Left ventricle myocardium superior (tissue), 1 donor: Measurements from ENCODE around the gene TRIP11. TPM values are rescaled to one million over a fixed set of nuclear protein-coding genes. Genes with fewer than 3 reads are reported as not detected.
"Not testable (repeated sequence)": the region's sequence is repeated elsewhere in the genome, so short reads cannot be mapped to it uniquely, and the experiment has no call there.

Source experiments
- ATAC-seq: fragments of 200-7000 bp; cut with Tn5 transposase; one replicate; pipeline ENCODE4 v1.9.1; 2020; ENCODE audit warnings: mild to moderate bottlenecking, moderate library complexity
- DNase-seq: peaks from one replicate; pipeline ENCODE4 v3.0.0-alpha.2; 2020
- intact Hi-C: fragments of 100-400 bp; cut with micrococcal nuclease; formaldehyde crosslinking; loops from one replicate; pipeline ENCODE4 v1.11.0; 2022
- long read RNA-seq: library from polyadenylated mRNA; unstranded; transcript quantifications from one replicate; pipeline ENCODE4 v2.0.0, GENCODE V29; 2021
- total RNA-seq: library from RNA; stranded (reverse); fragmentation: NEBNext Ultra II Directional; extraction: Animal tissue kit (Norgen Biotek cat#: 25700); gene quantifications from one replicate; pipeline ENCODE4 v1.2.1, GENCODE V29; 2021
- donor health status: DM: no; HTN: yes; CAD: no; lungs with severe emphysema.

TRIP11 gene
- total RNA-seq: 54.3 TPM
- long read RNA-seq, full-length matches to known transcripts: 5 of 53 reads
- long read RNA-seq, partial matches to known transcripts: 37 of 53 reads
- long read RNA-seq, other reads (novel, unspliced or antisense): 11 of 53 reads

DNA sequence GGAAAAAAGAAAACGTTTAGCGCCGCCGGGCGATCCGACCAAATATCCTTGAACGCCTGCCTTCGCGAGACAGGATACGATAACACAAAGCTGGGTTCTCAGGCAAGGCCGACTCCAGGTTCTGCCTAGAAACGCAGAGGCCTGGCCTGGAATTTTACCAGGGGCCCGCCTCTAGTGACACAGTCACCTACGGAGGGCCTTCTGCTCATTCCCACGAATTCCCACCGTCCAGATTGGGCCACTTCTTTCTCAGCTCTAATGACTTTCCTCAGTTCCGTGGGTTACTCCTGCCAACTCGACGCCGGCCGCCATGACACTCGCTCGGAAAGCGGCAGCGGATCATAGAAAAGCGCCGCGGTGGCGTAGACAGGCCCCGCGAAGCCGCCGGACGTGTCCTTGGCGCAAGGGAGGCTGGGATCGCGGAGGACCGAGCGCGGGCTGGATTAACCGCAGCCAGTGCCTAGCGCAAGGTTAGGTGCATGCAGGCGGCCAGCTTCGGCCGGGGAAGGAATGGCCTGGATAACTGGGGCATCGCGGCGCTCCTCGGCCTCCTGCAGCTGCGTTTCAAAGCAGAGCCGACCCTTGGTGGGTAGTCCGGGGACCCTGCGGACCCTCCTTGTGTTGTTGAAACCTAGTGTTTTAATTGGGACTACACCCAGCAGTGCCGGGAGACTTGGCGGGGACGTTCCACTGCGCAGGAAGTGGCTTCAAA lies at the start of gene TRIP11:
Gene TRIP11 (minus strand): TSS at position 341 of the 712 bp plus-strand sequence. CDS start 374 bp downstream, outside the sequence.
- intact Hi-C loops: no loop called here
- DNase-seq (peak; percentile 96), ATAC-seq (peak; percentile 99)

DNA sequence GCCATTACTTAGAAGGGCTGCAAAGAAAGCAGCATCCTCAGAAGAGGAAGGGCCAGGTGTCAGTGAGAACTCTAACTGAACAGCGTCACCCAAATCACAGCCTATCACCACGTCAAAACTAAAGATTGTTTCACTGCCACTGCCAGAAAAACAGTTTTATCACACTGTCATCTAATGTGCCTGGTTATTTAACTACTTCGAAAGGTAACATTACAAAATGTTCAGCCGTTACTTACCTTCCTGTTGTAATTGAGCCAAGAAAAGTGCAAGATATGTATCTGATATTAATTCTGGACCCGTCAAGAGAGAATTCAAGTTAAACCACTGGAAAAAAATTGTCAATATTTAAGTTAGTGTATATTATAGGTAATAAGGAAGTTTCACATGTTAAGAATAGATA lies 48.6 kb upstream of the TRIP11 start:
- ATAC-seq: no peak
- no peak for DNase-seq
- intact Hi-C loops: no loop called here

GRCh38 chr14:92074555-92074954 lies 34.7 kb upstream of the TRIP11 start:
- DNase-seq (no peak), ATAC-seq (no peak)
- intact Hi-C loops: no loop called here

DNA sequence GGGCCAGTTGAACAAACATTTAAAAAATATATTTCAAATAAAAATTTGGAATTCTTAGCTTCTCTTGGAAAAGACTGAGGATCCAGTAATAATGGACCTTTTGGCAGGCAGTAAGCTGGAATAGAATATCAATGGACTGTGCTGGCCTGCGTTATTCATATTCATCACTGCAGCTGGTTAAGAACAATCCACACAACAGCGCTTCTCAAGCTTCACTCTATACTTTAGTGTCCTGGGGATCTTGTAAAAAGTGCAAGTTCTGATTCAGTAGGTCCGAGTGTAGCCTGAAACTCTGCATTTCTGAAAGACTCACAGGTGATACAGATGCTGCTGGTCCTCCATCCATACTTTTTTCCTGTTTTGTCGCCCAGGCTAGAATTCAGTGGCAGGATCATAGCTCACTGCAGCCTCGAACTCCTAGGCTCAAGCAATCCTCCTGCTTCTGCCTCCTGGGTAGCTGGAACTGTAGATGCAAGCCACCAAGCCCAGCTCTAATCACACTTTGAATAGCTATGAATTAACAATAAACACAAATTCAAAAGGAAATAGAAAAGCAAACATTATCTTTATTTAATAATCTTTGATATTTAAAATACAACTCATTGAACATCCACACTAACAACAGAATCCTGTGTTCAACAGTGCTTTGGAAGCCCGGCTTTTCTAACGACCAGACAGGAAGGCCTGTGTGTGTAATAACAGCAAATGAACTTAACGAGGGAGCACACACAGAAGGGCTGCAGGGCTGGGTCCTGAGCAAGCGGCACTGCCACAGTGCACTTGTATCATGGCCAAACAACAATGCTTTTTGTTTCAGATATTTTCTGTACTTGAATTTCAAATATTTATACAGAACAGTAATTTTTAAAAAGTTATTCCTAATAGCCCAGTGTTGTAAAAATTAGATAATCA lies 18.4 kb upstream of the TRIP11 start:
- no peak for DNase-seq
- intact Hi-C loops: no loop called here
- no peak for ATAC-seq

DNA sequence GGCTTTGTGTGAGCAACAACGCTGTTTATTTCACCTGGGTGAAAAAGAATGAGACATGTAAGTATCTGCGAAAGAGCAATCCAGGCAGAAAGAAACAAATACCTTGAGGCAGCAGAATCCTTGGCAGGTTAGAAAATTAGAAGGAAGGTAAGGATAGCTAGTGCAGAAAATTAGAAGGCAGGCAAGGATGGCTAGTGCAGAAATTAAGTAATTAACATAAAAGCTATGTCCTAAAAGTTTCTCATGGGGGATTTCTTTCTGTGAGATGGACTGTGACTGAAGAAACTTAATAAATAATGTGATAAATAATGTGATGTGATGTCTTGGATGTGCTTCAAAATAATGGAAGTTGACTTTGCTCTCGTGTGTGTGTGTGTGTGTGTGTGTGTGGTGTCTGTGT lies 9.9 kb upstream of the TRIP11 start:
- intact Hi-C loops: no loop called here
- ATAC-seq (no peak), DNase-seq (no peak)

DNA sequence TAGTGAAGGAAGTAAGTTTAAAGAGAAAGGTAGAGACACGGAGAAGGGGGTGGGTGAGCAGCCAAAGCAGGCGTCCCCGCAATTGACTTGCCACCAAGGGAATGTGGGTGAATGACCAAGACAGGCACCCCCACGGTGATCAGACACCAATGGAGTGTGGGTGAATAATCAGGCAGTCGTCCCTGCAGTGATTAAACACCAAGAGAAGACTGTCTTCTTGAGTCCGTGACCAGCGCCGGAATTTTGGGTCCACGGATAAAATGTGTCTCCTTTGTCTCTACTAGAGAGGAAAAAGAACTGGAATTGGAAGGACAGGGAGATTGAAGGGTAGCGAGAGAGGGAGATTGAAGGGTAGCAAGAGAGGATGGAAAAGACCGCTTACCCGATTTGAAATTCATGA lies 9.4 kb upstream of the TRIP11 start:
- ATAC-seq, intact Hi-C loops, DNase-seq: not testable (repeated sequence)

DNA sequence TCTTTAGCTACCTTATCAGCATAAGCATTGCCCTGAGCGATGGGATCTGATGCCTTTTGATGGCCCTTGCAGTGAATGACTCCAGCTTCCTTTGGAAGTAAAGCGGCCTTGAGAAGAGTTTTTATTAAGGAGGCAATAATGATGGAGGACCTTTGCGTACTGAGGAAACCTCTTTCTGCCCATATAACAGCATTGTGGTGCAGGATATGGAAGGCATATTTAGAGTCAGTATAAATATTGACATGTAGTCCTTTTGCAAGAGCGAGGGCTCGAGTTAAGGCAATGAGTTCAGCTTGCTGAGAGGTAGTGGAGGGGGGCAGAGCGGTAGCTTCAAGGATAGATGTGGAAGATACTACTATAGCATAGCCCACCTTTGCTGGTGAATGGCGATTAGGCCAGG lies 6.0 kb upstream of the TRIP11 start:
- ATAC-seq, DNase-seq, intact Hi-C loops: not testable (repeated sequence)

DNA sequence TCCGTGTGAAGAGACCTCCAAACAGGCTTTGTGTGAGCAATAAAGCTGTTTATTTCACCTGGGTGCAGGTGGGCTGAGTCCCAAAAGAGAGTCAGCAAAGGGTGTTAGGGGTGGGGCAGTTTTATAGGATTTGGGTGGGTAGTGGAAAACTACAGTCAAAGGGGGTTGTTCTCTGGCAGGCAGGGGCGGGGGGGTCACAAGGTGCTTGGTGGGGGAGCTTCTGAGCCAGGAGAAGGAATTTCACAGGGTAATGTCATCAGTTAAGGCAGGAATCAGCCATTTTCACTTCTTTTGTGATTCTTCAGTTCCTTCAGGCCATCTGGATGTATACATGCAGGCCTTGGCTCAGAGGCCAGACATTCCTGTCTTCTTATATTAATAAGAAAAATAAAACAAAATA lies 1.9 kb upstream of the TRIP11 start:
- intact Hi-C loops, DNase-seq, ATAC-seq: not testable (repeated sequence)

- peak; percentile 4 for ATAC-seq
- intact Hi-C loops: no loop called here
- DNase-seq: no peak
These were observed 1.3 kb upstream of the TRIP11 start for GRCh38 chr14:92041203-92041602.

DNA sequence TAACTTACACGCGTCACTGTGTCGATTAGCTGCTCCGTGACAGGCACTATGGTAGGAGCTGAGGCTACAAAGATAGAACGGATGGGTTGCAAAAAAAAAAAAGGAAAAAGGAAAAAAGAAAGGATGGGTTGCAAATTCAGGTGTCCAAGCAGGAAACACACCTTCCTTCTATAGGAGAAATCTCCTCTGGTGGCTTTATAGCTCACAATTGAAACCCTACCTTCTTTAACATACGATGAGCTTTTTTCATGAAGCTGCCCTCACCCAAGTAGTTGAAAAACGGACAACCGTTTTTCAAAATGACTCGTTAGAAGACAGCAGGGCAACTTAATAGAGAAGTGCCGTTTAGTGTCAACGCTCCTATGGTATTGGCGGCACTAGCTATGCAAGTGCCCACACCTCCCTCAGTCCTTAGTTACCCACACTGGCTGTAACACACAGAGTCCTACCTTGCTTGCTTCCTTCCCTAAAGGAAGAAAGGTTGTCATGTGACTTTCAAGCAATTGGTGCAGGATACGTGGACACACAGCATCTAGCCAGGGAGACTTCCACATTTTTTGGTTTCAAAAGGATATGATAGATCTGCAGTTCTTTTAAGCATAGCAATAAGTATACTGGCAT lies 682 bp upstream of the TRIP11 start:
- ATAC-seq (peak; percentile 47), DNase-seq (no peak)
- intact Hi-C loops: no loop called here

- DNase-seq: peak; percentile 64
- intact Hi-C loops: no loop called here
- peak; percentile 48 for ATAC-seq
These were observed 668 bp downstream of the TRIP11 start for GRCh38 chr14:92039063-92039718.

- ATAC-seq (no peak), DNase-seq (no peak)
- intact Hi-C loops: no loop called here
These were observed 1.9 kb downstream of the TRIP11 start for GRCh38 chr14:92037989-92038388.

- no peak for DNase-seq
- ATAC-seq: no peak
- intact Hi-C loops: no loop called here
These were observed 4.0 kb downstream of the TRIP11 start for GRCh38 chr14:92035890-92036289.

DNA sequence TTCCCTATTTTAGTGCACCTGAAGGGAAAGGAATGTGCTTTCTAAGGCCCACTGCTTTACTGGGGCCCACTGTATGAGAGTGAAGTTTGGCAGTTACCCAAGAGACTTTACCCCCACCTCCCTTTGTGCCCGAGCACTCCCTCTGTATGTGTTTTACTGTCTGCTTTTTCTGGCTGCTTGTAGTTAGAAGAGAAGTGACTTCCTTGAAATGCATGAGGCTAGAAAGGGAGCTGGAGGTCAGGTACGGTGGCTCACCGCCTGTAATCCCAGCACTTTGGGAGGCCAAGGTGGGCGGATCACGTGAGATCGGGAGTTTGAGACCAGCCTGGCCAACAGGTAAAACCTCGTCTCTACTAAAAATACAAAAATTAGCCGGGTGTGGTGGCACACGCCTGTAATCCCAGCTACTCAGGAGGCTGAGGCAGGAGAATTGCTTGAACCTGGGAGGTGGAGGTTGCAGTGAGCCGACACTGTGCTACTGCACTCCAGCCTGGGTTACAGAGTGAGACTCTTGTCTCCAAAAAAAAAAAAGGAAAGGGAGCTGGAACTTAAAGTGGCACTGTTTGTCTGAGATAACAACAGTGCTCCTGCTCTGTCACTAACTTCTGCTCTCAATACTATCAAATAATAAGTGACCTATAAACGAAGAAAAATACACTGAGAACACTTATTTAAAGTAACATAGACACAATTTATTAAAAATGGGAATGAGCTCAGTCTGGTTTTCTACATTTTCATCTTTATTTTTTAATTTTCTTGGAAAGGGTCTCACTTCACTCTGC lies 5.8 kb downstream of the TRIP11 start:
- no peak for ATAC-seq
- intact Hi-C loops: no loop called here
- no peak for DNase-seq

DNA sequence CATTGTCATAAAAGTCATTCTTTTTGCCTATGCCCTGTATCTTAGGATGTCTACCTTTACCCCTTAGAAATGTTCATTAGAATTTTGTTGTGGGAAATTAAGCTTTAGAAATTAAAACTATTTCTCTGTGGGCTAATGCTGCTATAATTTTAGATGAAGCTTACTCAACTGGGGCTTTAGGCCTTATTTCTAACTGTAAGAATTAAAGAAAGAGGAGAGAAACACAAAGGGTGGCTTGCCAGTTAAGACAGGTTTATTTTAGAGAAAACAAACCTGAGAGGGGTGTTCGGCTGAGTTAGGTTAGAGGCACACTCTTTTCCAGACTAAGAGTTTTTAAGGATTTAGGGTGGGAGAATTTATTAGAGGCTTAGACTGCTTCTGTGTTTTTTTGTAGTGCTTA lies 6.4 kb downstream of the TRIP11 start:
- DNase-seq (no peak), ATAC-seq (no peak)
- intact Hi-C loops: no loop called here

- ATAC-seq: no peak
These were observed 13.2 kb downstream of the TRIP11 start for GRCh38 chr14:92026548-92027190.

DNA sequence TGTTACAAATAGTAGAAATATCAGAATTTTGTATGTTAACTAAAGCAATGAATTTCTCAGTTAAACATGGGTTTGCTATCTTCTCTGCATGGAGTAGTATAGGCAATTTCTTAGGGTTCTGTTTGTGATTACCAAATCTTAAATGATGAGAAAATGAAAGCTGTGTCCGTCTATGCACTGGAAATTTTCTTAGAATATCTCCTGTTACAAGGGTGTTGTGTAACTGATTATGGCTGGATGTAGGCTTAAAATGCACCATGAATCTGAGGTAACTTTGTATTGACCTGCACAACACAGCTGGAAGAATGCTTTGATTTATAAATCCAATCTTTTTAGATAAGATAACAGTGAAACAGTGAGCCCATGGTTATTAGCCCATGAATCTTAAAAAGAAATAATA lies 17.8 kb downstream of the TRIP11 start:
- ATAC-seq: no peak
- intact Hi-C loops: no loop called here

More at GRCh38 chr14:92026548-92027190, 13.2 kb downstream of the TRIP11 start:
- intact Hi-C loops: no loop called here
- no peak for DNase-seq

GRCh38 chr14:92021523-92021922 lies 18.3 kb downstream of the TRIP11 start:
- no peak for ATAC-seq

More for the DNA sequence above, 17.8 kb downstream of the TRIP11 start:
- no peak for DNase-seq

More at GRCh38 chr14:92021523-92021922, 18.3 kb downstream of the TRIP11 start:
- no peak for DNase-seq
- intact Hi-C loops: no loop called here
